Transverse colon (tissue), 3 donors: Measurements from ENCODE around the gene CAPN11.

Source experiments
- CTCF ChIP-seq, 5 experiments: fragments of 200-600 bp in 3 of 5; fragments of 450-650 bp in 2 of 5; sonication (generic) in 3 of 5; IDR thresholded peaks; 1 replicate in 2 of 5; 2 replicates in 3 of 5; pipeline ENCODE4 v1.5.1; 2016 to 2017; ENCODE audit warnings: antibody characterized with exemption in 5 of 5, inconsistent platforms in 3 of 5, mild to moderate bottlenecking in 2 of 5, moderate library complexity in 1 of 5
- EP300 ChIP-seq: sonication (generic); formaldehyde crosslinking; IDR thresholded peaks from one replicate; pipeline ENCODE4 v1.6.1; 2017; ENCODE audit warnings: antibody characterized with exemption, low read depth
- POLR2A ChIP-seq: fragments of 450-650 bp; IDR thresholded peaks from one replicate; pipeline ENCODE4 v1.6.1; 2016; ENCODE audit warnings: antibody characterized with exemption, mild to moderate bottlenecking, moderate library complexity

GRCh38 chr6:44146685-44147084 is 11.9 kb upstream of the CAPN11 start:
- no peak for TF ChIP-seq EP300
- no peak for TF ChIP-seq CTCF (IDR thresholded peaks at IDR 0.05)
- TF ChIP-seq POLR2A: no peak
